GM10266 (cell line): ENCODE results near the gene RBBP5.
"Not testable (repeated sequence)": the region's sequence is repeated elsewhere in the genome, so short reads cannot be mapped to it uniquely, and the experiment has no call there.

Experiments used
- DNase-seq: peaks from one replicate; pipeline ENCODE4 v3.0.0; 2012; ENCODE audit errors: extremely low spot score
- CTCF ChIP-seq: IDR thresholded peaks from 2 replicates; pipeline ENCODE4 v1.5.1; 2012; ENCODE audit warnings: mild to moderate bottlenecking, low read depth; ENCODE audit not compliant: control insufficient read depth, insufficient read depth; ENCODE audit errors: missing control alignments

Gene RBBP5

GRCh38 chr1:205158048-205158616 lies 36.4 kb upstream of the RBBP5 start:
- no peak for DNase-seq
- no peak for TF ChIP-seq CTCF

- not testable (repeated sequence) for DNase-seq
Observed at GRCh38 chr1:205155665-205156377, 34.0 kb upstream of the RBBP5 start.

- no peak for DNase-seq
- no peak for TF ChIP-seq CTCF
Observed at GRCh38 chr1:205152505-205152904, 30.7 kb upstream of the RBBP5 start.

- no peak for DNase-seq
- TF ChIP-seq CTCF = no peak
Observed at GRCh38 chr1:205150651-205151428, 29.1 kb upstream of the RBBP5 start.

- no peak for TF ChIP-seq CTCF
- no peak for DNase-seq
Observed at GRCh38 chr1:205147191-205147835, 25.5 kb upstream of the RBBP5 start.

- TF ChIP-seq CTCF = no peak
- DNase-seq = no peak
Observed at GRCh38 chr1:205144751-205145150, 23.0 kb upstream of the RBBP5 start.

- DNase-seq = no peak
- no peak for TF ChIP-seq CTCF
Observed at GRCh38 chr1:205144046-205144720, 22.4 kb upstream of the RBBP5 start.
